Right ventricle myocardium superior (tissue), 1 donor: ENCODE results near the gene GP9. TPM values are rescaled to one million over a fixed set of nuclear protein-coding genes. Genes with fewer than 3 reads are reported as not detected.

Source experiments
- ATAC-seq: fragments of 200-7000 bp; cut with Tn5 transposase; one replicate; pipeline ENCODE4 v1.9.1; 2020; ENCODE audit warnings: mild to moderate bottlenecking; ENCODE audit not compliant: poor library complexity
- DNase-seq: peaks from one replicate; pipeline ENCODE4 v3.0.0-alpha.2; 2020
- intact Hi-C: fragments of 100-400 bp; cut with DNase I; formaldehyde crosslinking; loops from one replicate; pipeline ENCODE4 v1.11.2; 2022
- total RNA-seq: library from RNA; stranded (reverse); fragmentation: NEBNext Ultra II Directional; extraction: Animal tissue kit (Norgen Biotek cat#: 25700); gene quantifications from one replicate; pipeline ENCODE4 v1.2.1, GENCODE V29; 2021
- donor health status: DM: no; HTN: yes; CAD: no; lungs with severe emphysema.

Gene GP9
- total RNA-seq, 1 donor from 2014 or later, result not detected

GRCh38 chr3:129045675-129046036 lies 14.9 kb upstream of the GP9 start:
- DNase-seq, result peak; percentile 69
- ATAC-seq, result peak; percentile 81
- intact Hi-C loops, result no loop called here

GRCh38 chr3:129046037-129046731 lies 14.4 kb upstream of the GP9 start:
- intact Hi-C loops, result no loop called here
- peak; percentile 39 for DNase-seq
- peak; percentile 26 for ATAC-seq

- intact Hi-C loops, result no loop called here
- ATAC-seq (no peak), DNase-seq (no peak)
These were observed 13.6 kb upstream of the GP9 start for GRCh38 chr3:129046732-129047552.

GRCh38 chr3:129047553-129047839 lies 13.1 kb upstream of the GP9 start:
- DNase-seq, result peak; percentile 26
- no peak for ATAC-seq
- intact Hi-C loops, result no loop called here

GRCh38 chr3:129050556-129051295 lies 9.9 kb upstream of the GP9 start:
- intact Hi-C loops, result no loop called here
- DNase-seq (peak; percentile 38), ATAC-seq (no peak)

GRCh38 chr3:129051871-129052340 lies 8.7 kb upstream of the GP9 start:
- peak; percentile 51 for ATAC-seq
- intact Hi-C loops, result no loop called here
- DNase-seq, result peak; percentile 76

GRCh38 chr3:129052675-129053074 lies 7.9 kb upstream of the GP9 start:
- ATAC-seq (peak; percentile 87), DNase-seq (peak; percentile 83)
- intact Hi-C loops, result no loop called here

GRCh38 chr3:129054605-129055104 lies 5.9 kb upstream of the GP9 start:
- intact Hi-C loops, result no loop called here
- ATAC-seq (no peak), DNase-seq (no peak)

GRCh38 chr3:129056451-129057173 lies 4.0 kb upstream of the GP9 start:
- intact Hi-C loops, result no loop called here
- no peak for DNase-seq
- ATAC-seq, result no peak

- intact Hi-C loops, result no loop called here
- DNase-seq, result no peak
- no peak for ATAC-seq
These were observed 3.3 kb upstream of the GP9 start for GRCh38 chr3:129057249-129057648.

GRCh38 chr3:129058441-129059200 lies 2.0 kb upstream of the GP9 start:
- DNase-seq, result no peak
- intact Hi-C loops, result no loop called here
- peak; percentile 20 for ATAC-seq

- no peak for DNase-seq
- ATAC-seq, result no peak
- intact Hi-C loops, result no loop called here
These were observed 1.1 kb upstream of the GP9 start for GRCh38 chr3:129059311-129059958.

- DNase-seq (no peak), ATAC-seq (no peak)
- intact Hi-C loops, result no loop called here
These were observed 676 bp downstream of the GP9 start for GRCh38 chr3:129061023-129061887.

GRCh38 chr3:129061888-129062834 lies 1.6 kb downstream of the GP9 start:
- DNase-seq (no peak), ATAC-seq (no peak)
- intact Hi-C loops, result no loop called here

GRCh38 chr3:129063091-129063640 lies 2.6 kb downstream of the GP9 start:
- no peak for DNase-seq
- intact Hi-C loops, result no loop called here
- ATAC-seq, result no peak
